Lower leg skin (tissue), 3 donors: ENCODE measurements around the gene OR52A5.

Source experiments
- POLR2A ChIP-seq, 2 donors: fragments of 450-650 bp; IDR thresholded peaks; one replicate each; pipeline ENCODE4 v1.6.1; 2016 to 2017; ENCODE audit warnings: antibody characterized with exemption in 2 of 2, mild to moderate bottlenecking in 1 of 2, moderate library complexity in 1 of 2
- TF ChIP-seq, protein P1 (sequence below), 3 donors: fragments of 450-650 bp; IDR thresholded peaks; one replicate each; pipeline ENCODE4 v1.5.1; 2016; ENCODE audit warnings: antibody characterized with exemption in 3 of 3, mild to moderate bottlenecking in 3 of 3, moderate library complexity in 2 of 3

- no peak for TF ChIP-seq POLR2A (IDR thresholded peaks at IDR 0.05)
- TF ChIP-seq, protein P1, sequence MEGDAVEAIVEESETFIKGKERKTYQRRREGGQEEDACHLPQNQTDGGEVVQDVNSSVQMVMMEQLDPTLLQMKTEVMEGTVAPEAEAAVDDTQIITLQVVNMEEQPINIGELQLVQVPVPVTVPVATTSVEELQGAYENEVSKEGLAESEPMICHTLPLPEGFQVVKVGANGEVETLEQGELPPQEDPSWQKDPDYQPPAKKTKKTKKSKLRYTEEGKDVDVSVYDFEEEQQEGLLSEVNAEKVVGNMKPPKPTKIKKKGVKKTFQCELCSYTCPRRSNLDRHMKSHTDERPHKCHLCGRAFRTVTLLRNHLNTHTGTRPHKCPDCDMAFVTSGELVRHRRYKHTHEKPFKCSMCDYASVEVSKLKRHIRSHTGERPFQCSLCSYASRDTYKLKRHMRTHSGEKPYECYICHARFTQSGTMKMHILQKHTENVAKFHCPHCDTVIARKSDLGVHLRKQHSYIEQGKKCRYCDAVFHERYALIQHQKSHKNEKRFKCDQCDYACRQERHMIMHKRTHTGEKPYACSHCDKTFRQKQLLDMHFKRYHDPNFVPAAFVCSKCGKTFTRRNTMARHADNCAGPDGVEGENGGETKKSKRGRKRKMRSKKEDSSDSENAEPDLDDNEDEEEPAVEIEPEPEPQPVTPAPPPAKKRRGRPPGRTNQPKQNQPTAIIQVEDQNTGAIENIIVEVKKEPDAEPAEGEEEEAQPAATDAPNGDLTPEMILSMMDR (IDR thresholded peaks at IDR 0.05) = no peak
These were observed 14.2 kb downstream of the OR52A5 start for GRCh38 chr11:5123802-5124521.
